Astrocyte (in vitro differentiated cells and primary cell): ENCODE results near the gene MAP1LC3A. TPM values are rescaled to one million over a fixed set of nuclear protein-coding genes. Genes with fewer than 3 reads are reported as not detected.

ENCODE experiments used
- DNase-seq: peaks from one replicate; pipeline ENCODE4 v3.0.0-alpha.2; 2010; ENCODE audit warnings: low read depth
- FAIRE-seq: peaks from 2 replicates; lab custom pipeline; 2011; peaks lifted over from hg19 to GRCh38; lab: Jason Lieb, UNC
- H2AFZ ChIP-seq: 2 replicates; pipeline ENCODE4 v1.6.0; 2012; ENCODE audit warnings: low read depth, low read length, inconsistent platforms
- H3K27ac ChIP-seq: 2 replicates; pipeline ENCODE4 v1.5.1; 2011; ENCODE audit warnings: low read depth, low read length, inconsistent platforms
- H3K27me3 ChIP-seq: 2 replicates; pipeline ENCODE4 v1.6.0; 2011; ENCODE audit warnings: low read length, inconsistent platforms; ENCODE audit not compliant: insufficient read depth
- H3K36me3 ChIP-seq: 2 replicates; pipeline ENCODE4 v1.5.1; 2011; ENCODE audit warnings: low read length, inconsistent platforms; ENCODE audit not compliant: insufficient read depth
- H3K4me1 ChIP-seq: 2 replicates; pipeline ENCODE4 v1.5.1; 2011; ENCODE audit warnings: low read length, inconsistent platforms; ENCODE audit not compliant: insufficient read depth
- H3K4me2 ChIP-seq: 2 replicates; pipeline ENCODE4 v1.6.0; 2012; ENCODE audit warnings: low read length, inconsistent platforms
- H3K4me3 ChIP-seq: 2 replicates; pipeline ENCODE4 v1.5.1; 2011; ENCODE audit warnings: low read depth, mild to moderate bottlenecking, low read length, inconsistent platforms; ENCODE audit not compliant: insufficient read depth
- H3K79me2 ChIP-seq: 2 replicates; pipeline ENCODE4 v1.6.0; 2012; ENCODE audit warnings: mild to moderate bottlenecking, low read length, inconsistent platforms; ENCODE audit not compliant: insufficient read depth
- H3K9ac ChIP-seq: 2 replicates; pipeline ENCODE4 v1.6.0; 2012; ENCODE audit warnings: mild to moderate bottlenecking, low read length, inconsistent platforms
- H3K9me3 ChIP-seq: 2 replicates; pipeline ENCODE4 v1.5.1; 2012; ENCODE audit warnings: low read depth, mild to moderate bottlenecking, low read length, inconsistent platforms; ENCODE audit not compliant: insufficient read depth
- H4K20me1 ChIP-seq: 2 replicates; pipeline ENCODE4 v1.6.0; 2012; ENCODE audit warnings: low read length, inconsistent platforms; ENCODE audit not compliant: insufficient read depth
- H3K27ac Mint-ChIP-seq: one replicate; pipeline ENCODE4 v1.8.0; 2021; ENCODE audit warnings: mild to moderate bottlenecking, mixed read lengths; ENCODE audit not compliant: unreplicated experiment
- H3K27me3 Mint-ChIP-seq: one replicate; pipeline ENCODE4 v1.8.0; 2021; ENCODE audit warnings: low read depth, mixed read lengths; ENCODE audit not compliant: unreplicated experiment
- H3K36me3 Mint-ChIP-seq: one replicate; pipeline ENCODE4 v1.8.0; 2021; ENCODE audit warnings: low read depth, mixed read lengths; ENCODE audit not compliant: unreplicated experiment
- H3K4me1 Mint-ChIP-seq: one replicate; pipeline ENCODE4 v1.8.0; 2021; ENCODE audit warnings: low read depth, mixed read lengths; ENCODE audit not compliant: unreplicated experiment
- H3K4me3 Mint-ChIP-seq: one replicate; pipeline ENCODE4 v1.8.0; 2021; ENCODE audit warnings: mild to moderate bottlenecking, moderate library complexity, mixed read lengths; ENCODE audit not compliant: unreplicated experiment
- H3K9me3 Mint-ChIP-seq: one replicate; pipeline ENCODE4 v1.8.0; 2021; ENCODE audit warnings: mild to moderate bottlenecking, mixed read lengths; ENCODE audit not compliant: unreplicated experiment
- CTCF ChIP-seq: IDR thresholded peaks from 2 replicates; pipeline ENCODE4 v1.5.1; 2011; ENCODE audit warnings: low read depth, mild to moderate bottlenecking, inconsistent platforms, low read length, moderate library complexity; ENCODE audit not compliant: insufficient read depth
- EZH2 ChIP-seq: IDR thresholded peaks from 2 replicates; pipeline ENCODE4 v1.6.1; 2012; ENCODE audit warnings: mild to moderate bottlenecking, low read length, inconsistent platforms; ENCODE audit not compliant: insufficient read depth
- total RNA-seq: library from RNA; stranded (reverse); gene quantifications from 2 replicates; pipeline ENCODE4 v1.2.1, GENCODE V29; 2021

MAP1LC3A gene
- total RNA-seq, 1 donor from 2014 or later = 48.9 TPM

GRCh38 chr20:34604980-34605788 is 46.7 kb downstream of the MAP1LC3A start:
- no peak overlapping the region for H3K4me3 ChIP-seq
- no peaks in the 10 kb centered on the region for H4K20me1 ChIP-seq
- no peaks in the 10 kb centered on the region for H3K27me3 ChIP-seq
- Mint-ChIP-seq H3K4me3 (no peak overlapping the region), H3K27me3 (peaks cover 1% of the 10 kb centered on the region), H3K4me1 (no peaks in the 10 kb centered on the region), H3K27ac (no peak overlapping the region), H3K36me3 (peaks cover 2% of the 10 kb centered on the region), H3K9me3 (no peaks in the 10 kb centered on the region)
- DNase-seq = peak; percentile 20
- no peaks in the 10 kb centered on the region for H3K36me3 ChIP-seq
- no peak overlapping the region for H3K9ac ChIP-seq
- no peak for FAIRE-seq
- no peak overlapping the region for H2AFZ ChIP-seq
- no peaks in the 10 kb centered on the region for H3K79me2 ChIP-seq
- H3K9me3 ChIP-seq = no peaks in the 10 kb centered on the region
- H3K27ac ChIP-seq = no peak overlapping the region
- H3K4me2 ChIP-seq = no peak overlapping the region
- no peak for TF ChIP-seq CTCF
- no peak for TF ChIP-seq EZH2
- peaks cover 6% of the 10 kb centered on the region for H3K4me1 ChIP-seq

- H2AFZ ChIP-seq = no peak overlapping the region
- H3K4me1 ChIP-seq = peaks cover 6% of the 10 kb centered on the region
- no peaks in the 10 kb centered on the region for H3K9me3 ChIP-seq
- TF ChIP-seq EZH2 (no peak), CTCF (no peak)
- no peaks in the 10 kb centered on the region for H4K20me1 ChIP-seq
- Mint-ChIP-seq H3K4me3 (no peak overlapping the region), H3K27me3 (peaks cover 1% of the 10 kb centered on the region), H3K36me3 (peaks cover 2% of the 10 kb centered on the region), H3K4me1 (no peaks in the 10 kb centered on the region), H3K9me3 (no peaks in the 10 kb centered on the region), H3K27ac (no peak overlapping the region)
- H3K79me2 ChIP-seq = no peaks in the 10 kb centered on the region
- H3K4me2 ChIP-seq = no peak overlapping the region
- no peak overlapping the region for H3K27ac ChIP-seq
- H3K9ac ChIP-seq = no peak overlapping the region
- no peaks in the 10 kb centered on the region for H3K36me3 ChIP-seq
- no peak for DNase-seq
- H3K27me3 ChIP-seq = no peaks in the 10 kb centered on the region
- no peak for FAIRE-seq
- no peak overlapping the region for H3K4me3 ChIP-seq
These were observed 48.5 kb downstream of the MAP1LC3A start for GRCh38 chr20:34607066-34607465.

Other genes starting within 250 kb of the MAP1LC3A start
- 73.6 and 79.0 TPM in 2 replicates for gene ITCH, start 195.4 kb upstream of the MAP1LC3A start, total RNA-seq
- 112 and 118 TPM in 2 replicates for gene DYNLRB1, start 42.3 kb upstream of the MAP1LC3A start, total RNA-seq
- 16.7 and 17.4 TPM in 2 replicates for gene PIGU, start 118.4 kb downstream of the MAP1LC3A start, total RNA-seq
- gene TP53INP2, start 145.6 kb downstream of the MAP1LC3A start, total RNA-seq = 19.6 and 22.7 TPM in 2 replicates